ENCODE measurements around the gene SMARCB1.
A peak's percentile ranks its signal among the peaks of the same experiment; 100 is the strongest.

SMARCB1 gene
- 36.6 to 75.3 (median 42.8) reads per million in 3 experiments for total RNA-seq

DNA sequence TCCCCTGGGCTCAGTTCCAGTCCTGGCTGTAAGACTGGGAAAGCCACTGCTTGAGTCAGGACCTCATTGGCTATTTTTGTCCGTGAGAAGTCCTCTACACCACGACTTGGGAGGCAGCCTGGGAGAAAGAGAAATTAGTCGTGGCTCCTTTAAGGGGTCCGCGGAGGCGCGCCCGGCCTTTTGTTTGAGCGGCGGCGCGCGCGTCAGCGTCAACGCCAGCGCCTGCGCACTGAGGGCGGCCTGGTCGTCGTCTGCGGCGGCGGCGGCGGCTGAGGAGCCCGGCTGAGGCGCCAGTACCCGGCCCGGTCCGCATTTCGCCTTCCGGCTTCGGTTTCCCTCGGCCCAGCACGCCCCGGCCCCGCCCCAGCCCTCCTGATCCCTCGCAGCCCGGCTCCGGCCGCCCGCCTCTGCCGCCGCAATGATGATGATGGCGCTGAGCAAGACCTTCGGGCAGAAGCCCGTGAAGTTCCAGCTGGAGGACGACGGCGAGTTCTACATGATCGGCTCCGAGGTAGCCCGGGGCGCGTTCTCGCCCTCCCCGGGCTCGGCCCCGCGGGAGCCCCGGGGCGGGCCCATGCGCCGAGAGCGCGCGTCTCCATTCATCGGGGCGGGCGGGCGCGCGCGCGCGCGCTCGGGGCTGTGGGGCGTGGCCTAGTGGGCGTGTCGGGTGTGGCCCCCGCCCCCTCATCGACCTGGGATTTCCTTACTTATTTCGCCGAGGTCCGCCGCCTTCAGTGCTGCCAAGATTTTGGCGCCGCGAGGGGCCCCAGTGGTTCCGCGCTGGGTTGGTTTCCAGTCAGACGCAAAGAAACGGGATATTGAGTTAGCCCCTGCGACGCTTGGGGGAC, at the start of gene SMARCB1:
TSS of gene SMARCB1 (plus strand) at position 215 of the 848 bp plus-strand sequence. CDS start at position 419, 204 bp downstream.
- DNase-seq = peak; percentile 84

DNA sequence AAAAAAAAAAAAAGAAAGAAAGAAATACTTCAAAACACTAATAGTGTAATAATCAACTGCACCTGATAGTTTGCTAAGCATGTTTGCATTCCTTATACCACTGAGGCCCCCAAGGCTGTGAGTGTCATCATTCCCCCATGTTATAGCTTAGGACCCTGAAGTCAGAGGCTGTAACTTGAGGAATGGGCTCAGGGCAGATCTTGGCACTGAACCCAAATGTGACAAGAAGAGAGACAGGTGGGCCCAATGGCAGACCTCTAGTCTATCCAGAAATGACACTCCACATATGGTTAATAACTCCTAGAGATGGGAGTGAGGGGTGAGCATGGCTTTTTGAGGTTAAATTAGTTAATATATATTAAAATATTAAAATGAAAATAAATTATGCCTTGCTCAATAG, 49.1 kb upstream of the SMARCB1 start:
- no peak for DNase-seq

- DNase-seq = no peak
Observed at GRCh38 chr22:23742505-23743264, 44.1 kb upstream of the SMARCB1 start.

DNA sequence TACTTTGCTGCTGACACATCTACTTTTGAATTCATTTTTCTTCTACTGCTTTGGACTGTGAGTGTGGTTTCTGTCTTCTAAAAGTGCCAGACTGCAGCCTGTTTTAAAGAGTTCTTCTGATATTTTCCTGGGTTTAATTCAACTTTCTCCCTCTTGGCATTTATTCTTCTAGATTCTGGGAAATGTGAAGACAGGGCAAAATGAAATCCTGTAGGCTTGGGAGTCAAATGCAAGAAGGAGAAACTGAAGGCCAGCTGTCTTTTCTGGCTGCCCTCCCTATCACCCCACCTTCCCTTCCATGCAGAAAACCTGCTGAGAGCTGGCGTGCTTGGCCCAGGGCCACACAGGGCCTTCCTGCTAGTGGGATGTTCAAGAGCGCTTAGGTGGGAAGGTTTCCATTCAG, 43.5 kb upstream of the SMARCB1 start:
- no peak for DNase-seq

GRCh38 chr22:23744001-23744400, 42.8 kb upstream of the SMARCB1 start:
- no peak for DNase-seq

GRCh38 chr22:23744485-23744884, 42.3 kb upstream of the SMARCB1 start:
- no peak for DNase-seq

DNA sequence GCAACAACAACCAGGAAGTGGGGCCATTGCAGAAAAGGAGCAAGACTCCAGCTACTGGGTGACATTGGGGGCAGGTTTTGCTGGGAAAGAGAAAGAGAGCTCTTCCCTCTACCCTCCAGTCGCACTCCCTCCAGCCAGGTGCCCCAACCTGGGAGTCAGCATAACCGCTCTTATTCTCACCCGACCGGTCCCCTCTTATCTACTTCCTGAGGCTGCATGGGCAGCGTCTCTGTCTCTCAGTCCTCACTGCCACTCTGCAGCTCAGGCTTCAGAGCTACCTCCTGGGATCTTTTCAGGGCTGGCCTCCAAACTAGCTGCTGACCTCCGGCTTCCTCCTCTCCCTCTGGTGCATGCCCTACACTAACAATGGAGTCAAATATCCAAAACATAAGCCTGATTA, 41.0 kb upstream of the SMARCB1 start:
- DNase-seq = no peak

DNA sequence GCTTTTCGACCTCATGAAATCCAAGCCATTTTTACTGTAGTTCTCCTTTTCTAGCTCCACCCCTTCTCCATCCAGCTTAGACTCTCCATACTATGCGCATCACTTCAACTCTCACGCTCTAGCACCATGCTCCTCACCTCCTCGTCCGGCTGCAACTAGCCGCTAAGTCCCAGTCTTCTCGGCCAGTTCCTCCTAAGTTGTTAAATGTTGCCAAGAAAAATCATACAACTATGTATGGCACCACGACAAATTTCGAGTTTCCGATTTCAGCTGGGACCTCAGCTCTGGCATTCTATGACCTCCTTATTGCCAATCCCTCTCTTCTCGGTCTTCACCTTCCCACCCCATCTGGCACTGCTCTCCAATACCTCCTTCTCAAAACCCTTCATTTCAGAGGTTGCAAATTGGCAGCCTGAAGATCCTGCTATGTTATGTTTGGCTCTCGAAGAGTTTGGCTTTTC, 36.9 kb upstream of the SMARCB1 start:
- DNase-seq = no peak

DNA sequence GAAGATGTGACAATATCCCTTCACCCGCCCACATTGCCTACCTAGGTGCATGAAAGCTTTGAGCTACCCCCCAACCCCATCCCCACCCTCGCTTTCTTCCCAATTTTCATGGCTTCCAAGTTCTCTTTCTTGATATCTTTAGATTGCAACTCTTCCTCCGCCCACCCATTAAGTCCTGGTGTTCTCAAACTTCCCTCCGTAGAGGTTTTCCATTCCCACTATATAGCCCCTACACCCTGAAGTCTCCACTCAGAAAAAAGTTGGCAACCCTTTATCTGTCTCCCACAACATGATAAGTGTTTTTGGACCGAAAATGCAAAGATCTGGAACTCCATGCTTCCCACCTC, 36.4 kb upstream of the SMARCB1 start:
- DNase-seq = no peak

DNA sequence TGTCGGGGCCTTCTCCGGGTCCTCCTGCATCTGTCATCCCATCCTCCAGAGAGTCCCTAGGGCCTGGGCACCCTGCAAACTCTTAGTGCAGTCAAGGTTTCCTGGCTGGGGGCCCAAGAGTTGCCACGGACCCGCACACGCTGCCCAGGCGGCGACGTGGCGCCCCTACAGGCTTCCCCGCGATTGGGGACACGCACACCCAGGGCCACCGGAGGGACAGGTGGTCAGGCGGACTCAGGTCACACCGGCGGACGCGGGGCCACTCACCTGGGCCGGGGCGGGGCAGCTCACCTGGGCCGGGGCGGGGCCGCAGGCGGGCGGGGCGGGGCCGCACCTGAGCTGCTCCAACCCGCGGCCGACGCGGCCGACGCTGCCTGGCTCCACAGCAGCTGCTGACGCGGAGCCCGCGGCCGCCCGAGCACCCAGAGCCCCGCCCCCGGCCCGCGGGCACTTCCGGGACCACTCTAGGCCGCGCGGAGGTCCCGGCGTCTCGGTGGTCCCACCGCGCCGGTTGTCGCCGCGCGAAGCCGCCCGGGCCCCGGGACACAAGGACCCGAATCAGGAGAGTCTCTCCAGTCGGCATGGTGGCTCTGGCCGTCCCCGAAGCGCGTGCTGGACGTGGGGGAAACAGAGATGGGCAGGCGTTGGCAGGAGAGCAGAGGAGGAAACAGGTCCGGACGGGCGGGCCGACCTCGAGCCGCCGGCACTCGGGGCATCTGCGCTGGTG, 35.9 kb upstream of the SMARCB1 start, which contains the start of gene ZNF70:
TSS of gene ZNF70 (minus strand) at position 399 of the 727 bp plus-strand sequence. CDS start 5,972 bp downstream, outside the sequence.
- DNase-seq = peak; percentile 82

DNA sequence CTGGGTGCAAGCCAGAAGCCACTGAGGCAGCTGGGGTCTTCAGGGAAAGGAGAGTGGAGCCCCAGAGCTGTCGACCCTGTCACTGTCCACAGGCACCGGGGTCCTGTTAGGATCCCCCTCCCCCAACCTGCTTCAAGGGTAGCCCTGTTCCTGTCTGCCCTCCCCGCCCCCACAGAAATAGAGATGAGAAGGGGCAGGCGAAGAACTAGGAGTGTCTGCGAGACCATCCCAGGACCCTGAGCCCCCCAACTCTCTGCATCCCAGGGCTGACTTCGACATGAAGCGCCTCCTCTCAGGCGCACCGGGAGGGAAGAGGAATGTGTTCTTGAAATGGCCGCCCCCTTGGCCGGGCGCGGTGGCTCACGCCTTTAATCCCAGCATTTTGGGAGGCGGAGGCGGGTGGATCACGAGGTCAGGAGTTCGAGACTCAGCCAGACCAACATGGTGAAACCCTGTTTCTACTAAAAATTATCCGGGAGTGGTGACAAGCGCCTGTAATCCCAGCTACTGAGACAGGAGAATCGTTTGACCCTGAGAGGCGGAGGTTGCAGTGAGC, 35.2 kb upstream of the SMARCB1 start:
- DNase-seq = no peak

- no peak for DNase-seq
Observed at GRCh38 chr22:23752090-23752691, 34.6 kb upstream of the SMARCB1 start.

DNA sequence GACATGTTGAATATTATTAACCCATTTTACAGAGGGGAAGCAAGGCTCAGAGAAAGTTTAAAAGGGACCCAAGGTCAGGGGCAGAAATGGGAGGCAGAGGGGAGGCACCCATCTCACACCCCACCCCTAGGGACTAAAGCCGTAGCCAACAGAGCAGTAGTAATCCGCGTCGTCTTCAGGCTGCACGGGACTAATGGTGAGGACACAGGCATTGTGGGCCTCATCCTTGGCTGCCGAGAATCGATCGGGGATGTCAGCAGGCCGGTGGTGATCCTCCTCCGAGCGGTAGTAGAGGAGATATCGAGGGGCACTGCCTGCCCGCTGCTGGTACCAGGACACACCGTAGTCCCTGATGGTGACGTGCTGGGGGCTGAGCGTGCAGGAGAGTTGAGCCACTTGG, 34.0 kb upstream of the SMARCB1 start:
- no peak for DNase-seq

DNA sequence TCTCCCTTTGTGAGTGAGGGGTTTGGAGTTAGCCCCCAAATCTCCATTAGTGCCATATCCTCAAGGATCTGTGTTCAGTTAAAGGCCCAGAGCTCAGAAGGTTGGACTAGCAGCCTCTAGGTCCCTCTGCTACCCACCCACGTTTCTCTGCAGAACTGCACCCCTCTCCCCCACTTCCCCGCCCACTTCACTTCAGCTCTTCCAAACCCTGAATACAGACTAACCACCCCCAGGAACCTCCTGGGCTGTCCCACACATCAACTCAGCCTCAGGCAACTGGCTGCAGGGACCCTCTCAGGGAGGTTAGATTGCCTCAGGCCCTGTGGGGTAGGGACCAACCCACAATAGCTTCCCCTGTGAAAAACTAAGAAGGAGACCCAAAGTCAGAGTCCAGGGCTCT, 33.4 kb upstream of the SMARCB1 start:
- no peak for DNase-seq

DNA sequence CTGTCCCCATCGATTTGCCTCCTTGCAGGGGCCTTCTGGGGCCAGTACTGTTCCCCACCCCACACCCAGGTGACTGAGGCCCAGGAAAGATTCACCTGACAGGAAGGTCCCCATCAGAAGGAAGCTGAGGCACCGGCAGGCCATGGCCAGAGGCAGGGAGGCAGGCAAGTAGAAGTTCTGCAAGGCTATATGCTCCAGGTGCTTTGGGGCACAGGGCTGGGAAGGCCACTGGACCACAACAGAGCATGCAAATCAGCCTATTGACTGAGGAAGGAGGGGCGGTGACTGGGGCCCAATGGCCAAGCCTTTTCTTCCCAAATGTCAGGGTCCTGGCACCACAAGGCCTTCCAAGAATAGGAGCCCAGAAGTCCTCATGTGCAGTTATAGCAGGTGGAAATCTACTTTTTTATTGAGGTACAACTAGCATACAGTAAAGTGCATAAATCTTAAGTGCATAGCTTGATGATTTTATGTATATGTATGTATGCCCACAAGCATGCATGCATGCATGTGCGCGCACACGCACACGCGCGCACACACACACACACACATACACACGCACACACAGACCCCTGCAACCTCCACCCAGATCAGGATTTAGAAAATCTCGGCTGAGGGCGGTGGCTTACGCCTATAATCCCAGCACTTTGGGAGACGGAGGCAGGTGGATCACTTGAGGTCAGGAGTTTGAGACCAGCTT, 32.4 kb upstream of the SMARCB1 start, which contains the start of gene VPREB3:
TSS of gene VPREB3 (minus strand) at position 206 of the 700 bp plus-strand sequence. CDS start at position 144, 62 bp downstream.
- DNase-seq = no peak

DNA sequence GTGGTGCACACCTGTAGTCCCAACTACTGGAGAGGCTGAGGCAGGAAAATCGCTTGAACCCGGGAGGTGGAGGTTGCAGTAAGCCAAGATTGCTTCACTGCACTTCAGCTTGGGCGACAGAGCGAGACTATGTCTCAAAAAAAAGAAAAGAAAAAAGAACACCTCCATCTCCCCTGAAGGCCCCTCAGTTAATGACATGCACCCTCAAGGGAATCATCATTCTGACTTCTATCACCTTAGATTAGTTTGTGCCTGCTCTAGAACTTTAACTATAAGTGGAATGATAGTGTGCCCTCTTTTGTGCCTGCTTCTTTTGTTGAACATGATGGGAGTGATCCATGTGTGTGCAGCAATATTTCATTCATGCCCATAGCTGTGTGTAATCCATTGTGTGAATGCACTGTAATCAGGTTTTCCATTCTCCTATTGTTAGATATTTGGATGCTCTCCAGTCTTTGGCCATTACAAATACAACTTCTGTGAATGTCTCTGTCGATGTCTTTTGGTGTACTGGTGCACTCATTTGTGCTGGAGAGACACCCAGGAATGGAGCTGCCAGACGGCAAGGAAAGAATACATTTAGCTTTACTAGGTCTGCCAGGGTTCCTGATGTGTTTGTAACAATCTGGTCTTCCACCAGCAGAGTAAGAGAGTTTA, 31.7 kb upstream of the SMARCB1 start:
- DNase-seq = no peak

DNA sequence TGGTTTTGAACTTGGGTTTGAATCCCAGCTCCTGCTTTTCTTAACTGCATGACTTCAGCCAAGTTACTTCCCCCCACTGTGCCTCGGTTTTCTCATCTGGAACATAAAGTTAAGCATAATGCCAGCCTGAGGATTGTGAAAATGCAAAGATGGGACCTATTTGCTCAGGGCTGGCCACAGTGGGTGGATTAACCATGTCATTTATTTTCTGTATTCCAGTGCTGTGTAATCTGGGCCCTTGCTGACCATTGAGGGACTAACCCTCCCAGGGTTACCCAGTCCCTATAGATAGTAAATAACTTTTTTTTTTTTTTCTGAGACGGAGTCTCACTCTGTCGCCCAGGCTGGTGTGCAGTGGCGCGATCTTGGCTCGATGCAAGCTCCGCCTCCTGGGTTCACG, 31.1 kb upstream of the SMARCB1 start:
- no peak for DNase-seq

DNA sequence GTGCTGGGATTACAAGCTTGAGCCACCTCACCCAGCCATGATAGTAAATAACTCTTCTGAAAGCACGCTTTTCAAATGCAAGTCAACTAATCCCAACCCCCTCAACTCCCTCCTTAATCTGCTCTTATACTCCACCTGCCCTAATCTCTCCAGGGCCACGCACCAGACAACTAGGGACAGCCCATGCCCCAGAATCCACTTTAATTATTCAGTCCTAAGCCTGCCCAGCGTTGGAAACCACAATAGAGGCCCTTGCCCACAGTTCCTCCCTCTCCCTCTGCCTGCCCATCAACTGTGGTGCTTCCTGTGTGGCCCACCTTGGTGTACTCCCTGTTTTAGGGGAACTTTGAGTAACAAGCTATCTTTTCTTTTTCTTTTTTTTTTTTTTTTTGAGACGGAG, 29.9 kb upstream of the SMARCB1 start:
- no peak for DNase-seq

DNA sequence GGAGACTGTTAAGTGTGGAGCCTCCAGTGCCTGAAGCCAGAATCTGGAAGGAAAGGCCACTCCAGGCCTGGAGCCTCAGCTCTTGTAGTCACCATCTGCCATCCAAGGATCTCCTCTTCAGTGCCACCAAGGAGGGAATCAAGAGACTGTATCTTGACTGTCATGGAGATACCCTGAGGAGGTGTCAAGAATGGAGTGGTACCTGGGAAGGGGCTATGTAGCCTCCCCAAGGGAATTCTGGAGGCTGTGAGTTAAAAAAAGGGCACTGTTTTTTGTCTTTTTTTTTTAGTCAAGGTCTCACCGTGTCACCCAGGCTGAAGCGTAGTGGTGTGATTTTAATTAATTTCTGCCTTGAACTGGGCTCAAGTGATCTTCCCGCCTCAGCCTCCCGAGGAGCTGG, 27.2 kb upstream of the SMARCB1 start:
- DNase-seq = no peak

GRCh38 chr22:23760056-23760455, 26.7 kb upstream of the SMARCB1 start:
- no peak for DNase-seq
